Measurements from ENCODE around the gene GDE1.
A peak's percentile ranks its signal among the peaks of the same experiment; 100 is the strongest.

Gene GDE1

DNA sequence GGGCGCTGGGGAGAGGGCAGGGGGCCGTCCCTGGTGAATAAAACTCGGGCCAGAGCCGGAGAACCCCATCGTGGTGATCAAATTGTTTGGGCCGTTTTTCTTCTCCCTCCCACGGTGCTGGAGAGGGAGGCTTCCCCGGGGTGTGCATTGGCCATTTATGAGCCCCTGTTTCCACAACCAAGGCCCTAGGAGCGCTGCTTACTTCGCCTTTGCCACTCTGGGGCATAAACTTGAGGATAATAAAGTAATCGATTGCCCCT lies 2.4 kb upstream of the GDE1 start:
- no peak for DNase-seq (ENCODE audit: low read depth, low spot score)

DNA sequence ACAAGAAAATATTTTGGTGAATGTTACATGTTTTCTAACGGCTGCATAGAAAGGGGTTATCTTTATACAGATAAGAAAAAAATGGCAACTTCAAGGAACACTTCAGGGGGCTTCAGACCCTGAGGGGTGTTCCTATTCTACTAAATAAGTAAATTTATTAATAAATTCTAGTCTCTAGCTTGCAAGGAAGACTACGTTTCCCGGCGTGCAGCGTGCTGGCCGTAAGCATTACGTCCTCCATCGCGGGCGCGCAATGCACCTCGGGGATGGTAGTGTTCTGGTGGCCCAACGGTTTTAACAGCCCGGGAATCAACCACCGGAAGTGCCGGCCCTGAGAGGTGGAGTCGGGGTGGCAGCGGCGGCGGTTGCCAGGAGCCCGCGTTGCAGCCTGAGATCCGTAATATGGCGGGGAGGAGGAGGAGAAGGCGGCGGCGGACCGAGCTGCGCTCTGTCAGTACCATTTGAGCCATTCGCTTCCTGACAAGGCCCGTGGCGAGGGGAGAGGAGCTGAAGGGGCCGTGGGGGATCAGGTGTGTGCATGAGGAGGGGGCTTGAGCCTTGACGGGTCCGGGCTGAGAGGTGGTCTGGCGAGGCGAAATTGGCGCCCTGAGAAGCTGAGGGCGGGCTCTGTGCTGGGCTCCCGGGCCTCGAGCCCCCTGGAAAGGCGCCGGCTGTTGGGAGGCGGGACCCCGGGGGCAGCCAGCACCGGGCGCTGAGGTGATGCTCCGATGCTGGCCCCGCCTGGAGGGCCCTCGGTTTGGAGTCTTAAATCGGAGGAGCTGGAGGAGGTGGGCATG lies 1.9 kb upstream of the GDE1 start, which contains the start of gene CCP110:
CCP110 (plus strand) TSS at position 384 of the 797 bp plus-strand sequence. CDS start 3,940 bp downstream, outside the sequence.
- peak; percentile 90 for DNase-seq (ENCODE audit: low read depth, low spot score)

DNA sequence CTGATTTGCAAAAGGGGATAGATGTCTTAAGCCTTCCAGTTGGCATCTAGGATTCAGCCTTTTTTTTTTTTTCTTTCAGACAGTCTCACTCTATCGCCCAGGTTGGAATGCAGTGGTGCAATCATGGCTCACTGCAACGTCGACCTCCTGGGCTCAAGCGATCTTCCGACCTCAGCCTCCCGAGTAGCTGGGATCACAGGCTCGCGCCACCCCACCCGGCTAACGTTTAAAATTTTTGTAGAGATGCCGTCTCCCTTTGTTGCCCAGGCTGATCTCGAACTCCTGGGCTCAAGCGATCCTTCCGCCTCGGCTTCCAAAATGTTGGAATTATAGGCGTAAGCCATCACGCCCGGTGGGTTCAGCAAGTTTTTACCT lies 1.3 kb upstream of the GDE1 start:
- no peak for DNase-seq (ENCODE audit: low read depth, low spot score)

DNA sequence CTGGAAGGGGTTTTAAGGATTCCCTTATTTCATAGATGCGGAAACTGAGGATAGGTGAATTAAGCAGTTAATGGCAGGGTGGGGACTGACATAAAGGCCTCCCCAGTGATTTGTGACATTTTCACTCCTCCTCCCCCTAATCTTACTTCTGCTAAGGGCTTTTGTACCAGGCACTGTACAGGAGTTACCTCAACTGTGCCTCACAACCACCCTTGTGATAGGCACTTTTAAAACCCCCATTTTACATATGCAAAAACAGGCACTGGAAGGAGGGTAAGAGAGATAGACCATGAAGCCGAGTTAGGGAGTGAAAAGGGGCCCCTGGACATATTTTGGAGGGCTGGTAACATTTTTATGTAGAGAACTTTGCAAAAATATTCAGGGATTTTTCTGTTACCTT lies 862 bp upstream of the GDE1 start:
- DNase-seq (ENCODE audit: low read depth, low spot score): no peak

DNA sequence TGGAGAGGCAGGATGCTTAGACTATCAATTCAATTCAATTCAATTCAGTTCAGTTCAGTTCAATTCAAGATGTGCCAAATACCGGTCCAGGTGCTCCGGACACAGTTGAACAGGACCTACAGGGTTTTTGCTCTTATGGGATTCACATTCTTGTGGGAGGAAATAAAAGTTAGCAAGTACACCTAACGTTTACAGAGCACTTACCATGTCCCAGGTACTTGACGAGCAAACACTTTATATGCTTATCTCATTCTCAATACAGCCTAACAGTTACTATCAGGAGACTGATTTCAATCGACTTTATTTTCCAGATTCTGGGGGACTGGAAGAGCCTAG lies 467 bp upstream of the GDE1 start:
- DNase-seq (ENCODE audit: low read depth, low spot score): no peak

DNA sequence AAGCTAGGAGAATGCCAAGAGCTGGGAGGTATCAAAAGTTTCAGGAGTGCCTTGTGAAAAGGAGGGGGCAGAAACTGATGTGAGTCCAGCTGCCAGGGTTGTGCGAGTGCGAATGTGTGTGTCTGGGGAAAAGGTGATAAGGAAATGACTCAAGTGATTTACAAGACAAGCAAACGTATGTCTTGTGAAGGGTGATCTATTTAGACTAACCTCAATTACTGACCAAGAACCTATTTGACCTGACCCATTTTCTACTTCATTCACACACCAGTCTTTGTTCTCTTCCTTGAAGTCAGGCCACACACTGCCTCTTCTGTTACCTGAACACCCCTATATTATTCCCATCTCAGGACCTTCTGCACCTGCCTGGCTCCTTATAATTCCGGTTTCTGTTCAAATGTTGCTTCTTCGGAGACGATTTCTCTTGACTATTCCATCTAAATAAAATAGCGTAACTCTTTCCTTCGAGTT lies 1.0 kb downstream of the GDE1 start:
- DNase-seq (ENCODE audit: low read depth, low spot score): no peak

DNA sequence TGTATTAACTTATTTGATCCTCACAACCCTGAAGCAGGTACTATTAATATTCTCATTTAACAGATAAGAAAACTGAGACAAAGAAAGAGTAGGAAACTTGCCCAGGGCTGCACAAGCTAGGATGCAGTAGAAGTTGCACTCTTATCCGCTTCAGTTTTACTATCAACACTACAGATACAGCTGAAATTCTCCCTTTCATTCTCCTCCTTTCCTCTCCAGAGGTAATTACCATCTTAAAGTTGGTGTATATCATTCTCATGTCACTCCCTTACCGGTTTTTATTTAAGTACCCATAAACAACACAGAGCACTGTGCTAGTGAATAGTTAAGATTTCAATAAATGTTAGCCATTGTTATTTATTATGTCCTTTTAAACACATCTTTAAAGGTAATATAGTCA lies 3.5 kb downstream of the GDE1 start:
- no peak for DNase-seq (ENCODE audit: low read depth, low spot score)

DNA sequence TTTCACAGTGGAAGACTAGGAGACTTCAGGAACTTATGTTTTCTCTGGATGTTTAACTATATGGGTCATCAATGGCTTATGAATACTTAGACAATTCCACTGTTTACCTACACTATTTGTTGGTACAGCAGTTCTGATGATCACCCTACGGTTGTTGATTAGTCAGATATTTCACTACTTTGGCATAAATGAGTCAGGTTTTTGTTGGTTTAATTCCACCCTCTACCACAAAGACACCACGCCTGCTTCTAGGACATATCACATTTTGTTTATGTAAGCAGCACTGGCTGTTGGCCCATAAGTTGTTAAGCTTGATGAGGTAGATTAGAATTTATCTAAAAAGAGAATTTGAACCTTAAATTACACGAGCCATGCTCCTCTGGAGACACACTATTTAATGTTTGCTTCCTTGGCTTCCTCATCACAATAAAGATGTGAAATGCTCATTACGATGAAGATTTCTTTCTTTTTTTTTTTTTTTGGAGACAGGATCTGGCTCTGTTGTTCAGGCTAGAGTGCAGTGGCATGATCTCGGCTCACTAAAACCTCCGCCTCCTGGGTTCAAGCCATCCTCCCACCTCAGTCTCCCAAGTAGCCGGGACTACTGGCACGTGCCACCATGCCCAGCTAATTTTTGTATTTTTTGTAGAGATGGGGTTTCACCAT lies 4.3 kb downstream of the GDE1 start:
- no peak for DNase-seq (ENCODE audit: low read depth, low spot score)

DNA sequence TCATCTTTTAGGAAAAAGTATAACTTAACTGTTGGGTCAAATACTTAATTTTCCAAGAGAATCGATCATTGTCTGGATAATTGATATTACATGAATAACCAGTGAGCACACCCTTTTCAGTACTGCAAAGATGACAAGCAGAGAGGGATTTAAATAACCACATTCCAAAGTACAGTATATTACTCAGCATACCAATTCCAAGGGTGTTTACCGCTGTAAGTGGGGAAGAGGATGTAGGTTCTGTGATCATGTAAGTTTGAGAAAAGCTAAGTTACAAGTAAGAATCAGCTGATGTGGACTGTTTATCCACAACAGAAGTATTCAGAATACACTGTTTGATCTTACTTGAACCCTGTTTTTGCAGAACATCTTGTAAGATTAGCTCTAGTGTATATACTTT lies 6.1 kb downstream of the GDE1 start:
- no peak for DNase-seq (ENCODE audit: low read depth, low spot score)

DNA sequence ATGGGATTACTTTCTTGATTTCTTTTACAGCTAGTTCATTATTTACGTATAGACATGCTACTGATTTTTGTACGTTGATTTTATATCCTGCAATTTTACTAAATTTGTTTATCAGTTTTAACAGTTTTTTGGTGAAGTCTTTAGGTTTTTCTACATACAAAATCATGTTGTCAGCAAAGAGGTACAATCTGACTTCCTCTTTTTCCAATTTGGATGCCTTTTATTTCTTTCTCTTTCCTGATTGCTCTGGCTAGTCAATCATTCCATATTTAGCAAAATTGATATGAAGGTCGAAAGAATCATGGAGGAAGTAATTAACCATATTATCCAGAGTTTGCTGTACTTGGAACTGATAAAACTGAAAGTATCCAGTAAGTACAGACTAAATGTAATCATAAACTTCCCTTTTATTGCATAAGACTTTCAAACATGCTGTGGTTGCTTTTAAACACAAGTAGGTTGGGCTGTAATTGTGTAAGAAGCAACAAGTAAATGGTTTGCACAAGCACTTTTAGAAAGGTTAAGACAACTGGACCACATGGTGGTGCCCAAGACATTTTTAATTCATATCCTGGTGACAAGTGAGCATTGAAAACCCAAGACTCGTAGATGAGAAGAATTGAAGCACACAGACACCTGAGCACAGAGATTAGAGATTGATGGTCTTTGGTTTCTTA lies 8.4 kb downstream of the GDE1 start:
- no peak for DNase-seq (ENCODE audit: low read depth, low spot score)

DNA sequence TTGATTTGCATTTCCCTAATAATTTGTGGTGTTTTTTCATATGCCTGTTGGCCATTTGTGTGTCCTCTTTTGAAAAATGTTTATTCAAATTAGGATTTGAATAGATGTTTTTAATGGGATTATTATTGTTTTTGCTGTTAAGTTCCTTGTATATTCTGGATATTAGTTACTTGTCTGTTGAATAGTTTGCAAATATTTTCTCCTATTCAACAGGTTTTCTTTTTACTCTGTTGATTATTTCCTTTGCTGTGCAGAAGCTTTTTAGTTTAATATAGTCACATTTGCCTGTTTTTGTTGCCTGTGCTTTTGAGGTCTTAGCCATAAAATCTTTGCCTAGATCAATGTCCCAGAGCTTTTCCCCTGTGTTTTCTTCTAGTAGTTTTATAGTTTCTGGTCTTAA lies 9.6 kb downstream of the GDE1 start:
- no peak for DNase-seq (ENCODE audit: low read depth, low spot score)

DNA sequence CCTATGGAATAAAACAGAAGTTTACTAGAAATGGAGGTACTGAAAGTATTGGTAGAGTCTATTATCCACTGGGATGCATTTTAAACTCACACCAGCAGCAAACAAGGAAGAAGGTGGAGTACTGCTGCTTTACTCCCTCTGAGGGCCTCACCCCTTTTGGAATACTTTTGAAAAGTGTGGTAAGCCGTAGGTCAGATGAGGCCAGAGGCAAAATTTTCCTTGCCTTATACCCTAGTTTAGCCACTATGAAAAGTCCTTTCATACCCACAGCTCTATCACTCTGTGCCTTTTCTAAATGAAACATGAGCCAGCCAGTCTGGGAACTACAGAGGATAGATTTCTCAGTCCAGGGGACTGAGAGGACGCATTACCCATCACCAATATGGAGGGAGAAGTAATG lies 14.0 kb downstream of the GDE1 start:
- no peak for DNase-seq (ENCODE audit: low read depth, low spot score)

DNA sequence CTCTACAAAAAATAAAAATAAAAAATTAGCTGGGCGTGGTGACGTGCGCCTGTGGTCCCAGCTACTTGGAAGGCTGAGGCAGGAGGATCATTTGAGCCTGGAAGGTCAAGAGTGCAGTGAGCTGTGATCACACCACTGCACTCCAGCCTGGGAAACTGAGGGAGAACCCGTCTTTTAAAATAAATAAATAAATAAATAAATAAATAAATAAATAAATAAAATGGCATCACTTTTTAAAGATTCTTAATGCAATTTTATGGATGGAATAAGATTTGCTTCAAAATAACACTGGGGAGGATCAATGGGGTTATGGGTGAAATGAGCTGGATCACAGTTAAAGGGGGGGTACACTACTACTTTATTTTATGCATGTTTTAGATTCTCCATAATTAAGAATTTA lies 14.9 kb downstream of the GDE1 start:
- DNase-seq (ENCODE audit: low read depth, low spot score): no peak

DNA sequence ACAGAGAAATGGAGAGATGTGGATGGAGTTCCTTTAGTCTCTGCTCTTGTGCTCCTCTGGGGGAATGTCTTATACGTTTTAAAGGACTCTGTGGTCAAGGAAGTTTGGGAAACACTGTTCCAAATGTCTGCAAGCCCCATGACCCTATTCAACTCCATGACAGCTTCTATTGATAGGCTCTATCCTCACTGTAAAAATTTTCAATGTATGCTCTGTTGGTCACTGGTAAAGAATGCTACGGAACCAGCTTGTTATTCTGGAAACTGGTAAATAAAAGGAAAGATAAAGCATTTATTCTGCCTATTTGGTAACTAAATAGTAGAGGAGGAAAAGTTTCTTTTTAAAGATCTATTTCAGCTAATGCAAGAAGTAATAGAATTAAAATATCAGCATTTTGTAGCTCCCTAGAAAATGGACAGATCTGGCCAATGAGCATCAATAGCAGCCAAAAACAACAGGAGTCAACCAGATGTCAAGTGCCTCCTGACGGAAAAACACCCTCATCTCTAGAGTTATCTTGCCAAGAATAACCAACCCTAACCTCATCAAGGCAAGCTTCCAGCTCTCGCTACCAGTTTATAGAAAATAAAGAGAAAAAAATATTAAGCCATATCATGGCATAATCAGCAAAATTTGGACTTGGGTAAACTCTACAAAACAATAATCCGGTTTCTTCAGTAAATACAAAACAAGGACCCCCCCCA lies 16.1 kb downstream of the GDE1 start:
- DNase-seq (ENCODE audit: low read depth, low spot score): peak; percentile 69

DNA sequence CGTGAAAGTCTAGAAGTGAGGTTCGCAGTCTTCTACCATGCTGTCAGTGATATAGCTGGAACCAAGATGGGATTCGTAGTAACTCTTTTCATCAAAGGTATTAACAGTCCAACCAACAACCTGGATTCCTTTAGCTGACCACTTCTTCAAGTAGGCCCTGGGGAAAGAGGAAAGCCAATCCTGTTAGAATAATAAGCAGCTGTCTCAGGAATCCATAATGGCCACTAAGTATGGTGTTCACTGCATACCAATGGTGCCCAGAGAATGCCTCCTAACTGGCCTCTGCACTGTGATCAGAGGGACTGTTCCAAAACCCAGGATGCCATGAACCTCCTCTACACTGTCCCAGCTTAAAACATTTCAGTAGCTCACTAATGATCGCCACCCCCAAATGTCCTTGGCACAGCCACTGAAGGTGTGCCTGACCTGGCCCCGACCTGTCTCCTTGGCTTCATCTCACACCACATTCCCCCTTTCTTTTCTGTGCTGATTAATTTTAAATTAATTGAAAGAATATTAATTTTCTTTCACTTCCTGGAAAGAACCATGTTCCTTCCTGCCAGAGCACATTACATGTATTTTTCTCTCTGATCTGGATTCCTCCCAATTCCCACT lies 18.3 kb downstream of the GDE1 start:
- no peak for DNase-seq (ENCODE audit: low read depth, low spot score)

DNA sequence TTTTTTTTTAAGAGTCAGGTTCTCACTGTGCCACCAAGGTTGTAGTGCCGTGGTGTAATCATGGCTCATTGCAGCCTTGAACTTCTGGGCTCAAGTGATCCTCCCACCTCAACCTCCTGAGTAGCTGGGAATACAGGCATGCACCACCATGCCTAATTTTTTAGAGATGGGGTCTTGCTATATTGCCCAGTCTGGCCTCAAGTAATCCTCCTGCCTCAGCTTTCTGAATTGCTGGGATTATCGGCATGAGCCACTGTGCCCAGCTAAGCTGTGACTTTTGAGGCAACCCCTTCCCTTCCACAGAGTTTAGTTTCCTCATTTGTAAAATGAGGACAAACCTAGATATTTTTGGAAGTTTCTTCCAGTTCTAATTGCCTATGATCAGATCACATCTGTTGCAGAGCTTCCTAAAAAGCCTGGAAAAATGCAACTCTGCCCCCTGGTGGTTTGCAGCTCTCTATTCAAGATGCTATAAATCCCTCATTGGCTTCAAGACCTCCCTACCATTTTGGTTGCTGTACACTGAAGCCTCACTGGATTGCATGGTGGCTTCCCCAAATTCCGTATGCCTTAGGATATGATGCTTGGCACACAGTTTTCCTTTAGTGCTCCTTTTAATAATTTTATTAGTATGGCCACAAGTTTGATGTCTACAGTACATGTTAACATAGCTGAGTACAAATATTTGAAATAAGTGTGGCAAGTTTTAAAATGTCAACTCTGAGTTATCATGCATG lies 19.3 kb downstream of the GDE1 start:
- DNase-seq (ENCODE audit: low read depth, low spot score): peak; percentile 60

DNA sequence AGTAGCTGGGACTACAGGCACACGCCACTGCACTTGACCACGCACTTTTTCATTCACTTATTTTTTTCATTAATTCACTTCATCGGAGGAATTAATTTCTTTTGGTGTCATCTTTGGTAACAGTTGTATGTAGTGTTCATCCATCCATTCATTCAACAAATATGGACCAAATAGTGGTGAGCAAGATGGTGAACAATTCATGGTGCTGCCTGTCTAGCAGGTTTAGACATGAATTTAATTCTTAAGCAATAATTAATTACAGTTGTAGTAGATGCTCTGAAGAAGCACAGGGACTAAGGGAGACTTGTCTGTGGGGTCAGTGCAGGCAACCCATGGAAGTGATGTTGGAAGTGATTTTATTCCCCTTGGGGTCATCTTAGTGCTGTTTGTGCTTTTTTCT lies 22.4 kb downstream of the GDE1 start:
- no peak for DNase-seq (ENCODE audit: low read depth, low spot score)

DNA sequence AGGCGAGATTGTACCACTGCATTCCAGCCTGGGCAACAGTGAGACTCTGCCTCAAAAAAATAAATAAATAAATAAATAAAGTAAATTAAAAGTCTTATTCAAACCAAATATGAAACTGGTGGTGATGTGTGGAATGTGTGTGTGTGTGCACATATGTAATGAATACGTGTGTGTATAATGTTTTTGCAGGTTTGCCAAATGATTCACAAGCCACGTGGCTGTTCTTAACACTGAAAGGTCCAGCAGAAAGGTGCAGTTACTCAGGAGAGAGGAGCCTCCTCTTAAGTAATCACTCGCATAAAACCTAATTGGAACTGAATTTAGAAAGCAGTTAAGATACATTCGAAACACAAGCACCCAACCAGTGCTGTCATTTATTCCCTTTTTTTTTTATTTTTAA lies 22.9 kb downstream of the GDE1 start:
- no peak for DNase-seq (ENCODE audit: low read depth, low spot score)

DNA sequence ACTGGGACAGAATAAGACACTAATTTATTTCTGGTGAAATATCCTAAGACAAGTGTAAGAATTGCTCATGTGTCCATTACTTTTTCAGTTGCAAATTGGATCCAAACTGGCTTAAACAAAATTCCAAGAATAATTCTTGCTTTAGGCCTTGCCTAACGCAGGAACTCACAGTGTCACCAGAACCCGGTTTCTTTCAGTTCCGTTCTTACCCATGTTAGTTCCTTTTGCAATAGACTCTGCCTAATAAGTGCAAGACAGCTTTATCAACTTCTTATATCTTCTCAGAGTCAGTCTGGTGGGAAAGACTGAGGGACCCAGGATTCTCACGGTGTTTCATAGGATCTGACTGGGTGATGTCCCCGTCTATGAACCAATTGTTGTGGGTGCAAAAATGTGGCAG lies 24.7 kb downstream of the GDE1 start:
- no peak for DNase-seq (ENCODE audit: low read depth, low spot score)

DNA sequence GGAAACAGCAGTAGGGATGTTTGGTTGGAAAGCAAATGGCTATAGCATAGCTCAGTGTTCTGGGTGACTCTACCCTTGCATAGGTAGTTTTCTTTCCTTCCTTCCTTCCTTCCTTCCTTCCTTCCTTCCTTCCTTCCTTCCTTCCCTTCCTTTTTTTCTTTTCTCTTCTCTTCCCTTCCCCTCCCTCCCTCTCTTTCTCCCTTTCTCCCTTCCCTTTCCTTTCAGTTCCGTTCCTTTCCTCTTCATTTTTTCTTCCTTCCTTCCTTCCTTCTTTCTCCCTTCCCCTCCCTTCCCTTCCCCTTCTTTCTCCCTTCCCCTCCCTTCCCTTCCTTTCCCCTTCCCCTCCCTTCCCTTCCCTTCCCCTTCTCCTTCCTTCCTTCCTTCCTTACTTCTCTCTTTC lies 31.3 kb downstream of the GDE1 start:
- no peak for DNase-seq (ENCODE audit: low read depth, low spot score)

DNA sequence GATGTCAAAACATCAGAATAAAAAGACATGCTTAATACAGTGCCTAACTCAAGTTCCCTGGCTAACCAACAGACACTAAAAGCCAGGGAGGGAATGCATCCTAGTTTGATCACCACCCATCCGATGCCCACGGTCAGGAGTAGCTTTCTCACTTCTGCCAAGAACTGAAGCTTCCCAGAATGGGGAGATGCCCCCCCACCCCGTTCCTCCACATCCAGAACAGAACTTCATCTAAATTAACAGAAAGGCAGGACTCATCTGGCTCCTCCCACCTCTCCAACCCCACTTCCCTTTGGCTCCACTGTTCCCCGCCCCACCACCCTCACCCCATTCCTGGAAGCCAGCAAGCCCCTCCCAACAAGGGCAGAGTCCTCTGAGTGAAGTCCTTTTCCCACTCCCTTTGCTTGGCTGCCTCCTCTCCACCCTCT lies 33.7 kb downstream of the GDE1 start:
- DNase-seq (ENCODE audit: low read depth, low spot score): no peak
